IPS DF 4.7 (cell line): ENCODE measurements around the gene TRIM66.
"Not testable (repeated sequence)": the region's sequence is repeated elsewhere in the genome, so short reads cannot be mapped to it uniquely, and the experiment has no call there.

Source experiments
- DNase-seq: peaks from one replicate; pipeline ENCODE4 v3.0.0-alpha.2; 2013; ENCODE audit warnings: low spot score; ENCODE audit errors: extremely low read depth

TRIM66 gene

GRCh38 chr11:8690374-8691342, 8.2 kb upstream of the TRIM66 start:
- DNase-seq, result no peak

- no peak for DNase-seq
Measured at GRCh38 chr11:8689726-8690255, 7.3 kb upstream of the TRIM66 start.

DNA sequence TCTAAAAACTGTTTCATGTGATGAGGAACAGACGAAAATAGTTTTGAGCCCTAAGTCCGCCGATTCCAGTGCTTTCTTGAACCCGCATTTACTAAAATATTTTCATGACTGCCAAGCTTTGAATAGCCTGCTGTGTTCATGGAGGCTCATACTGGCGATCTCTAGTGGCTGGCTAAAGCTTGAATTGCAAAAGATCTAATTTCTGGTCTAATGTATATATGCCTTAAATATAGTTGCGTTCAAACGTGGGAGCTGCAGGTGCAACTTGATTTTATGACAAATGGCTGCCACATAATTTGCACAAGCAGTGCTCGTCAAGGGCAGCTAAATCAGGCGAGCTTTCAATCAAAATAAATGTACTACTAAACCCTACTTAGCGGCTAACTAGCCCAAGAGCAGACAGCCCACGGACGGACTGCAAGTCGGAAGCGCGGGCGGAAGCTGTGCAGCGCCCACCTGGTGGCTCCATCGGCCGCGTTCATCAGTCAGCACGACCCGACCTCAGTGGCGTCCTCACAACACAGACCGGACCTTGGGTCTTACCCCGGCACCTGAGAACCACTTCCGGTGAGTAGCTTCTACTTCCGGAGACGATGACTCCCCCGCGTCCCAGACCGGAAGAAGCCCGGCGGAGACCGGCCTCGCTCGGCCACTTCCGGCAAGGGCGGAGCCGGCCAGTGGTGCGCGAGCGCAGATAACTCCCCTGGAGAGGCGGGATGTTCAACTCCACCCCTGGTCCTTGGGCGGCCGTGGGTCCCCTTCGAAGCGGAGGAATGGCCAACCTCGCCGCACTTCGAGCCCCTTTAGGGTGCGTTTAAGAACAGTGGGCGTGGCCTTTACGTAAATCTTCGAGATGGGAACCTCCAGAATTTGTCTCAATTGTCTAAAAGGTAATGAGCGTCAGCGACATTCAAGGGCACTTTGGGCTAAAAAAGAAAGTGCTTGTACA, 6.2 kb upstream of the TRIM66 start:
- DNase-seq, result peak; percentile 96

GRCh38 chr11:8686325-8686724, 3.9 kb upstream of the TRIM66 start:
- no peak for DNase-seq

GRCh38 chr11:8685820-8686219, 3.4 kb upstream of the TRIM66 start:
- DNase-seq, result no peak

- no peak for DNase-seq
Measured at GRCh38 chr11:8685306-8685705, 2.8 kb upstream of the TRIM66 start.

DNA sequence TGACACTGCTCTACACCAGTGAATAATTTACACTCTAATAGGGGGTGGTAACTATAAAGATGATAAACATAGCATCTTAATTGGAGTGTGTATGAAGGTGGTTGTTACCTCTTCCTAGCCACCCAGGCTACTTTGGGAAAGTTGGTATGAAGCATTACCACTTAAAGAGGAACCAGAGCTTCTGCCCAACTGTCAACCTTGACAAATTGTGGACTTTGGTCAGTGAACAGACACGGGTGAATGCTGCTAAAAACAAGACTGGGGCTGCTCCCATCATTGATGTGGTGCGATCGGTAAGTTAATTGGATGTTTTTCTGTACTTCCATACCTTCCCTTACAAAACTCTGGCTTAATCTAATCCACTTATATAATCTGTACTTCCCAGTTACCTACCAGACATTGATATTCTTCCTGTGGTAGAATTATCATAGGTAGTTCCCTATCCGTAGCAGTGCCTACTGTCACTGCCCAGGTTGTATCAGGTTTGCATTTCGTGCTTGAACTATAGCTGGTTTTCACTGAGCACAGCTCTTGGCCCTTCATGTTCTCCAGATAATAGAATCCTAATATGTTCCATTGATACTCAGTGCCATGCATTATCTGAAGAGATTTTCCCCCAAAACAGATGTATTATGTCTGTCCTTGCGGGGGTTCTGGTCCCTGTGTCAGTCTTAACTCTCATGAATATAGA, 2.3 kb upstream of the TRIM66 start:
- no peak for DNase-seq

GRCh38 chr11:8683115-8683807, 796 bp upstream of the TRIM66 start:
- DNase-seq, result no peak

DNA sequence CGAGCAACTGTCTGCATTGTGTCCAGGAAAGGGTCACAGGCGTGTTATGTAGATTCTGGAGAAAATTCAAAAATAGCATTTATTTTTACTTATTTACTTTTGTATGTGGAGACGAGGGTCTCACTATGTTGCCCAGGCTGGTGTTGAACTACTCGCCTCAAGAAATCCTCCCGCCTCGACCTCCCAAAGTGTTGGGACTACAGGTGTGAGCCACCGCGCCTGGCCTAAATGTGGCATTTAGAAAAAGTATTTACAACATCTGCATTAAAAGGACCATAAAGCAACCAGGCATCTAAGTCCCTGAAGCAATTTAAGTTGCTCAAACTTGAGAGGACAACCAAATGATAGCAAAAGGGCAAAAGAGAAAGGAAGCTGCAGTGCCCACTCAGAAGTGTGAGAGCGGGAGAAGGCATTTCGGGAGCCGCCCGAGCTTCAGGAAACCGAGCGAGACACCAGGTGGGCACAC, 595 bp downstream of the TRIM66 start:
- DNase-seq, result no peak

DNA sequence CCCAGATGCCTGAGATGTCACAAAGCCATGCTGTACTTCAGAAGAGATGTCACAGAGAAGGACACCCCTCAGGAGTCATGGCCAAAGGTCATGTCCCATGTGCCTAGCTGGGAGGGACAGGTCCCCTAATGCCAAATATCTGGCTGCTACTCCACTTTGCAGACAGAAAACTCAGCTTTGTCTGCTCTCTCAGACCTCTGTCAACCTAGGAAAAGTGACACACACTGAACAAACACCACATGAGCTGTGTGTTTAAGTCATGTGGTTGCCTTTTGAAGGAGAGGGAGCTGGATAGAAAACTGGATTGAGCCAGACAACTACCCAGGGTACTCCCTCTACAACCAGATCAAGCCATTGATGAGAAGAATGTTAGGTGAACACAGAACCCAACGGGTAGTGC, 3.5 kb downstream of the TRIM66 start:
- no peak for DNase-seq

DNA sequence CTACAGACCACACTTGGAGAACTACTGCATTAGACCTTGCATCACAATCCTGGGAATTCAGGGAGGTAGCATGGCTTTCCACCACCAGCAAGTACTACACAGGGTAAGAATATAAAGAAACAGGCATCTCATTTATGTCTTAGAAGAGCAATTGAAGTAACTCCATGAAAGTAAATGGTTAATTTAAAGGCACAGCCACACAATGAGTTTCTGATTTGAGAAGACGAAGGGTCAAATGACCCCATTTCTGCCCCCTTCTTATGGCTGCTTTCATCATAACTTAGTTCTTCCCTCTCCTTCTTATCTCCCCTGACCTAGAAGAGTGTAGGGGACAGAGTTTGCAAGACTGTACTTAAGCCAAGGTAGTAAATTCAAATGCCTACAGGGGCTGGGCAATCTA, 6.0 kb downstream of the TRIM66 start:
- DNase-seq, result no peak

DNA sequence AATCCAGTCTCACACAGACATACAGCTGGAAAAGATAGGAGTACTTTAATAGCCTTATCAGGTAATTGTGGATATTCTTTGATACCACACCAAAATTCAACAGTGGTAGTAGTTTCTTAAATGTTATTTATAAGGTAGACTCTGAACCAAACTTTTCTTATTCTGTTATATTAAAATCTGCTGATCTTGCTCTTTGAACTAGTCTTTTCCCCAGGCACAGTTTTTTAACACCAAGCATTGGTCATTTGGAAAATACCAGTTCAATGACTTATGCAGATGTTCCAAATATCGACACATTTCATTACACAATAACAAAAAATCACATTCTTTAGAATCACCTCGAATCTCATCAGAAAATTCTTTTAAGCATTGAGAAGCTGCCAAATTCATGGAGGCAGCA, 7.6 kb downstream of the TRIM66 start:
- no peak for DNase-seq

DNA sequence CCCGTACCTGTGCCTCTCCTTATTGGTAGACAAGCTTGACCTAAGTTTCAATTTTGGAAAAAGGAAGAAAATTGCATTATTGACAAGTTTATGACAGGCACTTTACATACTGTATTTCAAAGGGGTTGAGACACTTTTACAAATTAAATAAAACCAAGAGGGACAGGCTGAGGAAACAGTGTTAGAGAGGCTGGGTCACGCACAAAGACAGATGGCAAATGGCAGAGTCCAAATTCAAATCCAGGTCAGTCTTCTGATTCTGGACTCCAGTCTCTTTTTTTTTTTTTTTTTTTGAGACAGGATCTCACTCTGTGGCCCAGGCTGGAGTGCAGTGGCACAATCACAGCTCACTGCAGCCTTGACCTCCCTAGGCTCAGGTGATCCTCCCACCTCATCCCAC, 10.1 kb downstream of the TRIM66 start:
- DNase-seq, result no peak

- no peak for DNase-seq
Measured at GRCh38 chr11:8671651-8672062, 10.8 kb downstream of the TRIM66 start.

- DNase-seq, result peak; percentile 87
Measured at GRCh38 chr11:8671193-8671612, 11.3 kb downstream of the TRIM66 start.

DNA sequence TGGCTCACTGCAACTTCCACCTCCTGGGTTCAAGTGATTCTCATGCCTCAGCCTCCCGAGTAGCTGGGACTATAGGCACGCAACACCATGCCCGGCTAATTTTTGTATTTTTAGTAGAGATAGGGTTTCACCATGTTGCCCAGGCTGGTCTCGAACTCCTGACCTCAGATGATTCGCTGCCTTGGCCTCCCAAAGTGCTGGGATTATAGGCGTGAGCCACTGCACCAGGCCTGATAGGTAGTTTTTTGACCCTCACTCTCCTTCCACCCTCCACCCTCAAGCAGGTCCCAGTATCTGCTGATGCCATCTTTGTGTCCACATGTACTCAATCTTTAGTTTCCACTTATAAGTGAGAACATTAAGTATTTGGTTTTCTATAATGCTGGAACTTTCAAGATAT, 12.4 kb downstream of the TRIM66 start:
- DNase-seq, result not testable (repeated sequence)

DNA sequence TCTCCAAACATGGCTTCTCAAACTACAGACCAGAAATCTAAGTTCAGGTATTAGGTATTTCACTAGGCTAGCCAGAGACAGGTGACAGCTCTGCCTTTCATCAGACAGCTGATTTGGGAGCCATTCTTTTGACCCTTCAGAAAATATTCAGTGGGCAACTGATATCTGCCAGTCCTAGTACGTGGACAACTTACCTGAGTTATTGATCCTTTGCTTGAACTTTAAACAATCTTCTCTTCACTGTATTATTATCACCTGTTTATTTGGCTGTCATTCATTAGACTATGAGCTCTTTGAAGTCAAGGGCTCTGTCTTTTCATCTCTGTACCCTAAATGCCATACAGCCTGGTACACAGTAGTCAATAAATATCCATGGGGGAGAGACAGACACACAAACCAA, 17.2 kb downstream of the TRIM66 start:
- no peak for DNase-seq

DNA sequence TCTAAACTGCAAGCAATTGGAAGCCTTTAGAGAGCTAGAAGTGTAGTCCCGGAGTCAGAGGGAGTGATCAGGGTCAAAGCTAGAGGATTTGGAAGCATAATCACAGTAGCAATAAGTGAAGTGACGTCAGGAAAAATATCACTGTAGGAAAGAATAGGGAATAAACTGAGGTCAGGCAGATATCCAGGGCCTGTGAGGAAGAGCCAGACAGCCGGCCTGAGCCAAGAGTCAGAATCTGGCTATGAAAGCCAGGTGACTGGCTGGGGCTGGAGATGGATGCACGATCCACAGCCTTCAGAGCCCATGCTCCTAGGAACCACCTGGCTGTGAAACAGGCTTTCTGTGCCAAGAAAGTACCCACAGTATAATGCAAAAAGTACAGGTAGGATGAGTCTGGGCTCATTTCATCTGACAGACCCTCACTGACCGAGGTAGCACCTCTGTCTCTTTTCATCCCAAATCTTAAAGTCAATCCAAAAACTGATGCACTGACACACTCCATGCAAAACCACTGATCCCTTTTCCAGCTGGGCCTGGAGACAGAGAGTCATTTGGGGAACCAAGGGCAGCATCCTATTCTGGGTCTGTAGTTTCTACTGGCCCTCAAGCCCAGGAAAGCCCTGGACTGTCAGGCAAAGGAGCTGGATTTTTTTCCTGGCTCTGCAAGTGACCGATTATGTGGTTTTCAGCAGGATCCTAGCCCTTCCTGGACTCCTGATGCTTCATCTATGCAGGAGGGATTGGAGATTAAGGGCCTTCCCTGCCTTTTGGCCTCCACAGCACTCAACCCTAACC, 21.3 kb downstream of the TRIM66 start:
- no peak for DNase-seq

DNA sequence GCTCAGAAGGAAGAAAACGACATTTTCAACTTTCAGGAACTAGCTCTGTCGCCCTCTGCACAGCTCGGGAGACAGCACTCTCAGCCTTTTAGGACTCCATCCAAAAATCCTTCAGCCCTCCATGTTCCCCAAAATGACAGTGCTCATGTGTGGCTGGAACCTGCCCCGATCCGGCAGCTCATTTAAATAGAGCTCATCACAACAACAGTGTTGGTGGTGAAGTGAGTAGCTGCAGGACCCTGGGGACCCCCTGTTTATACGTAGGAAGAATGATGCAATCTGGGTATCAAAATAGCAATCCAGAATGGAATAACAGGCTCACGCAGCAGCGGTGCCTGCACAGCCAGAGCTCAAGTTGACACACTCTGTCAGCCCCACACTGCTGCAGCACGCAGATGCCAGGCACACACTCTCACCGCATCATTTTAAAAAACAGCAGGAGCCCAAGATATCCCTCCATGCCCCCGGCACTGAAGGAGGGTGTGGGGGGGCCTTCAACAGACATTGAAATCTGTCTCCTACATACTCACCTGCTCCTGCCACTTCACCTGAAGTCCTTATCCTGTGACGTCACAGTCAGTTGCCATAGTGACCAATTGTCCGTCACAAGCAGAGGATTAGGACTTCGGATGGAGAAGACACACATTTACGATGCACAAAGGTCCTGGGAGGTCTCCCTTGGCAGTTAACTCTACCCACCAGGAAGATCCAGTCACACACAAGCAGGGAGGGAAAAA, 24.0 kb downstream of the TRIM66 start:
- DNase-seq, result no peak
